HG02798 (cell line): ENCODE results near the gene GLT1D1.

Experiments
- ATAC-seq: cut with Tn5 transposase; IDR thresholded peaks from one replicate; pipeline ENCODE4 v1.9.1; 2021; ENCODE audit warnings: mild to moderate bottlenecking; ENCODE audit not compliant: unreplicated experiment, poor library complexity

The GLT1D1 gene

GRCh38 chr12:128906485-128907137 lies 53.3 kb downstream of the GLT1D1 start:
- no peak for ATAC-seq

GRCh38 chr12:128908254-128908653 lies 55.0 kb downstream of the GLT1D1 start:
- ATAC-seq: no peak

- ATAC-seq: no peak
Measured at GRCh38 chr12:128909653-128910052, 56.4 kb downstream of the GLT1D1 start.

DNA sequence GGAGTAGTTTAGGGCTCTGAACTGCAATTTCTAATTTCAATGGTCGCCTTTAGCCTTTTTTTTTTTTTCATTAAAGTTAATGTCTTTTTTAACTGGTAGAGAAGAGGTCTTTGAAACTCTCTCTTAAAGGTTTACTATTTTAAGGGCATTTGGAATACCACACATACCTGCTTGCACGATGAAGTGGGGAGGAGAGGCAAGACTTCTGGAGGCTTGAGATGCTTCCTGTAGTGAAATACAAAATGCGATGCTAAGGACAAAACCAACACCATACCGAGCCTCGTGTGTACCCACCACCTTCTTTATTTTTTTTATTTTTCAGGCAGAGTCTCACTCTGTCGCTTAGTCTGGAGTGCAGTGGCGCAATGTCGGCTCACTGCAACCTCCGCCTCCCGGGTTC lies 57.4 kb downstream of the GLT1D1 start:
- no peak for ATAC-seq

- no peak for ATAC-seq
Measured at GRCh38 chr12:128911861-128912260, 58.6 kb downstream of the GLT1D1 start.

GRCh38 chr12:128914908-128915563 lies 61.8 kb downstream of the GLT1D1 start:
- no peak for ATAC-seq

- no peak for ATAC-seq
Measured at GRCh38 chr12:128916425-128916824, 63.1 kb downstream of the GLT1D1 start.

DNA sequence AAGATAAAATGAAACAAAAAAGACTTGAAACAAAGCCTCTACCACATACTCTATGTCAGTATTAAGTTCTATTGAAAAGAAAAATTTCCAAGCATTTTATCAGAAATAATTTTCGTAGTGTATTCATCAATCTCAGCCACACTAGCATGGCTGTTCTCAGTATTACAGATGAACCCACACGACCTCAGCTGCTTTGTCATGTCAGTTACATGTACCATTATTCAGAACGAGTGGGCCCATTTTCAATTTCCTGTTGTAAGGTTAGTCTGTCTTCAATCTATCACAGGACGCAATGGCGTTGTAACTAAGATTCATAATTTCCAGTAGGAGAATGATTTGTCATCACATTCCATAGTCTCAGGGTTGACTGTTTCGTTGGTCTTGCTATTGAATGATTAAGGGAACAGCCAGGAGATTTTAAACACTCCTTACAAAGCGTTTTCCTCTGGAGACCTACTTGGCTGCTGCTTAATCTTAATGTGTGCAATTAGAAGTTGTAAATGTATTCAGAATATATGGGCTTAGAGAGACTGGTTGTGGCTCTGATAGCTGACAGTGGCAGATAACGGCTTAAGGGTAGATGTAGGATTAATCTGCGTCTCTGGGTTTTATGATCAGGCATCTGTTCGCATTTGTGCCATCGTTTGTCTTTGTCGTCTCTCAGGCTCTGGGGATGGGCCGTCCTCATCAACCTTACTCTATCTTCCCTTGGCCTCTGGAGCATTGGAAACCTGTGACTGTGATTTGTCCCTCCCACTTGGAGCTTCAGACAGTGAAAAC lies 65.4 kb downstream of the GLT1D1 start:
- ATAC-seq: no peak

- ATAC-seq: no peak
Measured at GRCh38 chr12:128920468-128920867, 67.2 kb downstream of the GLT1D1 start.

- ATAC-seq: no peak
Measured at GRCh38 chr12:128928361-128928760, 75.1 kb downstream of the GLT1D1 start.

GRCh38 chr12:128929057-128929456 lies 75.8 kb downstream of the GLT1D1 start:
- ATAC-seq: no peak

GRCh38 chr12:128930606-128931005 lies 77.3 kb downstream of the GLT1D1 start:
- ATAC-seq: no peak

DNA sequence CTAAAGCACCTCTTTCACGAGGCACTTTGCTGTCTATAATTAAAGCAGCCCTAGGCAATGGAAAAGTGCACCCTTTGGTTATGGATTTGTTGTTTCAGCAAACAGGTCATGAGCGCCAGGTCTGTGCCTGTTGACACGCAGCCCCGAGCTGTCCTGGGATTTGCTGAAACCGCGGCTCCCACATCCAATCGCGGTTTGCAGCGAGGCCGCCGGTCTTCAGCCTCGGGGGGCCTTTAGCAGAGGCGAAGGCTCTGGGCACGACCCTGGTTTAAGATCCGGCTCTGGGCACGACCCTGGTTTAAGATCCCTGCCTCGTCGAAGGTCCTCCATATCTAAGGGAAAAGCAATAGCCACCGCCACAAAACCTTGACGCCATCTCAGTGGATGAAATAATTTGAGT lies 79.2 kb downstream of the GLT1D1 start:
- ATAC-seq: no peak

DNA sequence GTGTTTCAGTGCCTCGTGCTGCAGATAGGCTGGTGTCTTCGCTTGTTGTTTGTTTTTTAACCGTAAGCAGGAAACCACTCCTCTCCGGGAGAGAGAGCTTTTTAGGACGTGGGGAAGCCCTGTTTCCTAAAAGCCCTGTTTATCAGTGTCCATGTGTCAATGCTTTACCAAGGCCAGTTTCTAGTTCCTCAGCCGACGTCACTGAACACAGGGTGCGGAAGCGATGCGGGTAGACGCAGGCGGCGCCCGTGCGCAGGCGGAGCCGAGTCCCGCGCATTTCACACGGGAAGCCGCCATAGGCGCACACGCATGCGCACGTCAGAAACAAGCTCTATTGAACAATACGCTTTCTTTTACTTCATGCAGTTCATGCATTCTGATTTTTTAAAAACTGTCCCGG lies 79.8 kb downstream of the GLT1D1 start:
- no peak for ATAC-seq

- no peak for ATAC-seq
Measured at GRCh38 chr12:128933926-128934325, 80.6 kb downstream of the GLT1D1 start.

- no peak for ATAC-seq
Measured at GRCh38 chr12:128938886-128939285, 85.6 kb downstream of the GLT1D1 start.

DNA sequence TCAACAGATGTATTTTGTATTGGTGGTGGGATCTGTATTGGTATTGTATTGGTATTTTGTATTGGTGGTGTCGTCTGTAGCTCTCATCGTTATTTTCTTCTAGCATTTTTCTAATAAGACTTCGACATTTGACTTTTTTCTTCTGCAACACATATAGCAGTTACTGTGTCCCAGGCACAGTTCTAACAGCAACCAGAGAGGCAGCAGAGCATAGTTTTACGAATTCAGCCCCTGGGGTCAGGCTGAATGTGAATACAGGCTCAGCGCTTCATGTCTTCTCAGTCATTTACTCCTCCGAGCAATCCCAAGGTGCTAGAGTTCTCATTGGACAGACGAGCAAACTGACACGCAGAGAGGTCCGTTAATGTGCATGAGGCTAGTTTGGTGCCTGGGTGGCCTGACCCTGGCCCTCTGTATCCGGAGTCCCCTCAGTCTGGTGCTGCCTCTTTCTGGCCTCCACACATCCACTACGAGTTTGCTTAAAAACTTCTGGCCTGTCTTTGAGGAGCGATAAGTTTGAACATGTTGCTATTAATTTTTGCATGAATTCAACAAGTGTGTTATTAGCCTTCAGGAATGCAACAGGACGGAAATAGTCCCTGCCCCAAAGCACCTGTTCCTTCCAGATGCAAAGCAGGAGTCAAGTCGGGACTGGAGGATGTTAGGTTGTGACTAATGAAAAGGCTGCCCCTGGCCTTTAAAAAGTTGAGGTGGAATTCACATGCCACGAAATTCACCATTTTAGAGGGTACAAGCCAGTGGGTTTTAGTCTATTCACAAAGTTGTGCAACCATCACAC lies 87.0 kb downstream of the GLT1D1 start:
- ATAC-seq: no peak

- ATAC-seq: no peak
Measured at GRCh38 chr12:128940974-128941373, 87.7 kb downstream of the GLT1D1 start.

GRCh38 chr12:128942960-128943477 lies 89.7 kb downstream of the GLT1D1 start:
- no peak for ATAC-seq

DNA sequence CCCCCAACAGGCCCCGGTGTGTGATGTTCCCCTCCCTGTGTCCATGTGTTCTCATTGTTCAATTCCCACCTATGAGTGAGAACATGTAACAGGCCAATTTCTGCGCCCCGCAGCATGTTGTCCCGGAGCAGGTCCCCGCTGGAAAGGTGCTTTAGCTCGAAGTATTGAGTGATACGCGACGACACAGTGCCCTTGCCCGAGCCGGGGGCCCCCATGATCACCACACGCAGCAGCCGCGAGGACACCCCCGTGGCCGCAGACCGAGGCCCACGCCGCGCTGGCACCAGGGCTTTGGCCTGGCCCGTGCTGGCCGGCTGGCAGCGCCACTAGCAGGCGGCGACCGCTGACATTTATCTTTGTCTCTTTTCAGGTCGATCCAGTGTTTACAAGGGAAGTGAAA lies 91.7 kb downstream of the GLT1D1 start:
- no peak for ATAC-seq
